NCI-H82 (cell line): Measurements from ENCODE around the gene LTBP3.
A peak's percentile ranks its signal among the peaks of the same experiment; 100 is the strongest.

Experiments used
- DNase-seq: peaks from one replicate; lab custom pipeline; 2025; lab: John Stamatoyannopoulos, UW

LTBP3 gene

DNA sequence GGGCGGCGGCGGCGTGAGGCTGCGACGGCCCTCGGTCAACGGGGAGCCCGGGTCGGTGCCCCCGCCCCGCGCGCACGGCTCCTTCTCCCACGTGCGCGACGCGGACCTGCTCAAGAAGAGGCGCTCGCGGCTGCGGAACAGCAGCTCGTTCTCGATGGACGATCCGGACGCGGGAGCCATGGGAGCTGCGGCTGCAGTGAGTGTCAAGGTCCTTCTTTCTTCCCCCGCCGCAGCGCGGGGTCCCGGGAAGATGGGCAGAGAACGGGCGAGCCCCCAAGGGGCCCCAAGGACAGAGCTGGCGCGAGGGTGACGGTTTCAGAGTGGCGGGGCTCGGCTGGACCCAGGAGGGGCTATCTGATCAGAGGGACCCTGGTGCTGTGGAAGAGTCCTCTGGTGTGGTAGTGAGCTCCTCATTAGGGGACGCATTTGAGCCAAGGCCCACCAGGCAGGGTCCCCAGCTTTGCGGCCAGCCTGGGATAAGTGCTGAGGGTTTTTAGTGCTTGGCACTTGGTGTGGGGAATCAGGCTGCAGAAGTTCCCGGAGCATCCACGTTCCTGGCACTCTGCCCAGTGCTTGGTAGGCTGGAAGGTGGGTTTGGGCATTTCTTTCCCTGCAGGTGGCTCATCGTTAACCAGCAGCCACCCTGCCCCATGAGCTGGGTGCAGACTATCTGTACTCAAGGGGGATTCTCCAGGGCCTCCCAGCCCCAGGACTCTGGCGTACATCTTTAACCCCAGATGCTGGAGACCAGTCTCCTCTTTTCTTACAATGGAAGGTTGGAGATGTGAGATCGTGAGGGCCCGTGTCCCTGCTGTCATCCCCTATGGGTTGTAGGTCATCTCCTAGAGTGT, 27.5 kb upstream of the LTBP3 start:
- no peak for DNase-seq

- DNase-seq = no peak
Observed at GRCh38 chr11:65584723-65585171, 26.6 kb upstream of the LTBP3 start.

DNA sequence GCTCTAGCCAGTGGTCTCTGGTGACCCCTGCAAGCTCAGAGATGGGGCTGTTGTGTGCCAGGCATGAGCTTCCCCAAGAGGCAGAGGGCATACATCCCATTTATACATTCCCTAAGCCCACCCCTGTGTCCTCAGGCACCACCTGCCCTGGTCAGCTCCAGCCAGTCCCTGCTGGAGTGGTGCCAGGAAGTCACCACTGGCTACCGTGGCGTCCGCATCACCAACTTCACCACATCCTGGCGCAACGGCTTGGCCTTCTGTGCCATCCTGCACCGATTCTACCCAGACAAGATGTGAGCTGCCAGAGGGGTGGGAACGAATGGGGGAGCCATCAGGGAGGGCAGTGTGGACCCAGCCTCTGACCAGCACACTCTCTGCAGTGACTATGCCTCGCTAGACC, 25.9 kb upstream of the LTBP3 start:
- no peak for DNase-seq

DNA sequence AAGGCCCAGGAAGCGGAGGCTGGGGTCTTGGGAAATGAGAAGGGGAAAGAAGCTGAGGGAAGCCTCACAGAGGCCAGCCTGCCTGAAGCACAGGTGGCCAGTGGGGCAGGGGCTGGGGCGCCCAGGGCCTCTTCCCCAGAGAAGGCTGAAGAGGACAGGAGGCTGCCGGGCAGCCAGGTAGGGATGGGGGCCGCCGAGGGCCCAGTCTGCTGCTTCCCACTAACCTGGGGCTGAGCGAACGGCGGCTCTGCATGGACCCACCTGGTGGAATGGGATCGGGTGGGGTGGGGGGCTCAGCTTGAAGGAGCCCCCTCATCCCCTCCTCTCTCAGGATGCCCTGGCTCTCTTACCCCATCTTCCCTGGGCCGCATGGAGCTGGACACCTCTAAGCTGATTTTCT, 25.4 kb upstream of the LTBP3 start:
- no peak for DNase-seq

GRCh38 chr11:65581928-65582327, 23.8 kb upstream of the LTBP3 start:
- no peak for DNase-seq

DNA sequence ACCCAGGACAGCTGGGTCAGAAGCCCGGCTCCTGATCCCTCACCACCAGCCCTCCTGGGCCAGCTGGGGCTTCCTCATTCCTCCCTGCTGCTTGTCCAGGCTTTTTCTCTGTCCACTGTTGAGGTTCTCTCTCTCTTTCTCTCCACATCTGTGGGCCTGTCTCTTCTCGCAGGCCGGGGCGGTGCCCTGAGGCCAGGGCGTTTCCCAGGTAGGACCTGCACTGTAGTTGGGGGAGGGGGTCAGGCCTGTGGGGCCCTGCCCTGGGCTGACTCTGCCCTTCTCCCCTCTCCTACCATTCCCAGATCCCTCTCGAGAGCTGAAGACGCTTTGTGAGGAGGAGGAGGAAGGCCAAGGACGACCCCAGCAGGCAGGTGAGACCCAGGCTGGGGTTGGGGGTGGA, 22.6 kb upstream of the LTBP3 start:
- no peak for DNase-seq

DNA sequence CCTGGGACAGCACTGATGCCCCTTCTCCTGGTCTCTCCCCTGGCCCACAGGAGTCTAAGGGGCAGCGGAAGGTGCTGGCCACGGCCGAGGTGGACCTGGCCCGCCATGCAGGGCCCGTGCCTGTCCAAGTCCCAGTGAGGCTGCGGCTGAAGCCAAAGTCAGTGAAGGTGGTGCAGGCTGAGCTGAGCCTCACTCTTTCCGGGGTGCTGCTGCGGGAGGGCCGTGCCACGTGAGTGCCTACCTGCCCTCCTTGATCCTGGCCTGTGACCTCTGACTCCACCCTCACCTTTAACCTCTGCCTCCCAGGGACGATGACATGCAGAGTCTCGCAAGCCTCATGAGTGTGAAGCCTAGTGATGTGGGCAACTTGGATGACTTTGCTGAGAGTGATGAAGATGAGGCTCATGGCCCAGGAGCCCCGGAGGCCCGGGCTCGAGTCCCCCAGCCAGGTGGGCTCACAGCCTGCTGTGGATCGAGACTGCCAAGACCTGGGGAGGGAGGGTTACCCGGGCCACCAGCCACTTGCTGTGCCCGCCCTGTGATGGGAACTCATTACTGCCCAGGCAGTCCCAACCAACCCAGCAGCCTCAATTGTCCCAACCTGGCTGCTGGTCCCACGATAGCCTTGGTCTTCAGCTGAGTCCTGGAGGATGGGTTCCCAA, 22.0 kb upstream of the LTBP3 start:
- DNase-seq = no peak

GRCh38 chr11:65579291-65579690, 21.1 kb upstream of the LTBP3 start:
- no peak for DNase-seq

DNA sequence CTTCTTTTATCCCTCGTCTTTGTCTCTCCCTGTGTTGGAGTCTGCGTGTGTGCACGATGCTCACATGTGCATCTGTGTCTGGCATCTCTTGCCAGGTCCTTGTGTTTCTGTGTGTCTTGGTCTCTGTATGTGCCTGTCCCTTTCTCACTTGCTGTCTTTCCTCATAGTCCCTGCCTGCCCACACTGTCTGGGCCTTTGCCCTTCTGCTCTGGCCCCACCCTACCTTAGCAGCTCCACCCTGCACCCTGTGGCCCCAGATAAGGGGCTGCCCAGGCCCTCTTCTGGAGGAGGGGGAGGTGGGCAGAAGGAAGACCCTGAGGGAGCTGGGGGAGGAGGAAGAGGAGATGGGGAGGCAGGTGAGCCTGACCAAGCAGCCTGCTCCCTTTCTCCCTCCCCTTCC, 20.5 kb upstream of the LTBP3 start:
- no peak for DNase-seq

DNA sequence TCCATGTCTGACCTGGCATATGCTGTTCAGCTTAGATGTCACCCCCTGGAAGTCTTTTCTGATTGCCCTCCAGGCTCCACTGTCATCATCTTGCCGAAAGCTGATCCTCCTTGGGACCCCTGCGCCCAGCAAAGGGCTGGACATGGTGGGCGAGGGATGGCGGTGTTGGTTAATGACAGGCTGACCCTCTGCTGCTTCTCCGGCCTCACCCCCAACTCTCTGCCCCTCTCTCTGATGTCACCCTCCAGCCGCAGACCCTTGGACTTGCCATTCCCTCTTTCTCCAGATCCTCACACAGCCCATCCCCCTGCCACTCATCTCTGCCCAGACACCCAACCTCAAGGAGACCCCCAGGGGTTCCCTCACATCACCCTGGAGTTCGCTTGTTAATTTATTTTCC, 20.0 kb upstream of the LTBP3 start:
- no peak for DNase-seq

- no peak for DNase-seq
Observed at GRCh38 chr11:65577756-65578109, 19.6 kb upstream of the LTBP3 start.

DNA sequence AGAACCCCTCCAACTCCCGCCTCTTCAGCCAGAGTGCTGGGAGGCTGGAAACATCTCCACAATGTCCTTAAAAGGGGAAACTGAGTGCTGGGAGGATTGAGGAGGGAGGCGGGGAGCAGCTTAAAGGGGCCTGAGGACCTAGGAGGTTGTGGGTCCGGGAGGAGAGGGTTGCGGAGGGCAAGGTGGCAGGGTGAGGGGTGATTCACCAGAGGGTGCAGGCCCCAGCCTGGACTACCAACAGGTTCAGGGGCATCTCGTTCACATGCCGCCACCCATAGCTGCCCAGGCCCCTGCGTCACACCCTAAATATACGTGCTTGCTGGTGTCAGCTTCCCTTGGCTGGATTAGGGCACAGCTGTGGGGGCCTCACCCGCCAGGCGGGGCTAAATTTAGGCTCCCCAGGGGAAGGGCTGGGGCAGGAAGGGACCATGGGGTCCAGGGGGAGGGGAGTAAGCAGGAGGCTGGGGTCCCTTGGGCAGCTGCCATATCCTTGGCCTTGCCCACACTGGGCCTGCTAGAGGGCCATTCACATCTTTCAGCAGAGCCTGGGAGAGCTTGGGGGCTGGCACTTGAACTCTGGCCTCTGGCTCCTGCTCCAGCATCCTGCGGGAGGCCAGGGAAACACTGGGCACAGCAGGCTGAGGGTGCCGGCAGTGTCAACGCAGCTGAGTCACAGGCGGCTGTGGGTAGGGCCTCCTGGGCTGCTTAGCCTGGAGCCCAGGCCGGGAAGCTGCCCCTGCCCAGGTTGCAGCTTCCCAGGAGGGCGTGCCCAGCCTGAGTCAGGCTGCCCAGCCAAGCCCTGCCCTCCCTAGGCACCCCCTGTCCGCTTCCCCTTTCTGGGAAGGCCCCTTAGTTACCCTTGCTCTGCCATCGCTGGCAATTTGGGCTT, 19.0 kb upstream of the LTBP3 start:
- no peak for DNase-seq

GRCh38 chr11:65576232-65576866, 18.2 kb upstream of the LTBP3 start:
- no peak for DNase-seq

DNA sequence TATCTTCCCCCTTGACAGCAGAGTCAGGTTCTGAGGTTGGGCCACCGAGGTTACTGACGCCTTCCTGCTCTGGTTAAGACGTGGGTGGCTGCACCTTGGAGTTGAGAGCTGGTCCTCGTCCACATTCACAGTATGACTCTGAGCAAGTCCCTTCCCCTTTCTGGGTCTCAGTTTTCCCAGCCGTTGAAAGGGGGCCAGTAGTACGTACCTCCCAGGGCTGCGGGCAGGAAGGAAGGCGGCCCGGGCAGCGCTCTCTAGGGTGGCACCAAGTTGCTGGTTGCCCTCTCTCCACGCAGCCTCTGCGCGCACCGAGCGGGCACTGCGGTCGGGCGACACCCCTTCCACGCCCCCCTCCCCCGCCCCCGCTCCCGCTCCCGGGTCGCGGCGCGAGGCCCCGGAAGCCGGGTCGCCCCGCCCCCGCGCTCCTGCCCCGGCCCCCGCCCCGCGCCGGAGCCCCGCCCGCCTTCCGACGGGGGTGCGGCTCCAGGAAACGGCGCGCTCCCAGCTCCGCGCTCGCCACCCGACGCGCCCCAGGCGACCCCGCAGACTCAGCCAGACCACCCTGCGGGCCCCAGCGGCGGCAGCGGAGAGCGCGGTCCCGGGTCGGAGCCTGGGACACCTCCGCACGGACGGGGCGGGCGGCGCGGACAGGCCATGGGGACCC, 17.5 kb upstream of the LTBP3 start, which contains the start of gene EHBP1L1:
EHBP1L1 (plus strand) TSS at position 486 of the 664 bp plus-strand sequence. CDS start 250 bp downstream, outside the sequence.
- DNase-seq = peak; percentile 58

DNA sequence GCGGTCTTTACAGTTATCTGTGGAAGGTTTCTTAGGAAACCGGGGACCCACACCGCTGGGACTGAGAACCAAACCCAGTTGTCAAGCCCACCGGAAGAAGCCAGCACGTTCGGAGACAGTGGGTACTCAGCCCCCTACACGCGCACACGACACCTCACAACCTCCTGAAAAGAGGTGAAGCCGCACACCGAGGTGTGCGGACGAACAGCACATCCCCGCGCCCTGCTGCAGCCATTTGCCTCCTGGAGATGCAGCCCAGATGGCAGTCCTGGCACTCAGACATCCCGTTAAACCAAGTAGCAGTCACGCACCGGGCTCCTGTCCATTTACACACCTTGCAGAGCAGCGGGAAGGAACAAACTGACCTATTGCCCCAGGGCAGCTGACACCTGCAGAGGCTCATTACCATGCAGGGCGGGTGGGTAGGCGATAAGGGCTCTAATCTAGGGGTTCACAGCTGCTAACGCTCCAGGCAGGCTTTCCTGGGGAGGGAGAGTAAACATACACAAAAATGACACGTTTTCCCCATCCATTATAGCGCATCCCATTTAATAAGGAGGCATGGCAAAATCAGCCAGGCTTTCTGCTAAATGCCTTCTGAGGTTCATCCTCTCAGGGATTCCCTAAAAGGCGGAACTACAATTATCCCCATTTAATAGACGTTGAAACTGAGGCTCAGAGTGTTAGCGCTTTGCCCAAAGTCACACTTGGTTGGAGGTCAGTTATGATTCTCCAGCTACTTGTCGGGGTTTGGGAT, 16.8 kb upstream of the LTBP3 start:
- DNase-seq = no peak

DNA sequence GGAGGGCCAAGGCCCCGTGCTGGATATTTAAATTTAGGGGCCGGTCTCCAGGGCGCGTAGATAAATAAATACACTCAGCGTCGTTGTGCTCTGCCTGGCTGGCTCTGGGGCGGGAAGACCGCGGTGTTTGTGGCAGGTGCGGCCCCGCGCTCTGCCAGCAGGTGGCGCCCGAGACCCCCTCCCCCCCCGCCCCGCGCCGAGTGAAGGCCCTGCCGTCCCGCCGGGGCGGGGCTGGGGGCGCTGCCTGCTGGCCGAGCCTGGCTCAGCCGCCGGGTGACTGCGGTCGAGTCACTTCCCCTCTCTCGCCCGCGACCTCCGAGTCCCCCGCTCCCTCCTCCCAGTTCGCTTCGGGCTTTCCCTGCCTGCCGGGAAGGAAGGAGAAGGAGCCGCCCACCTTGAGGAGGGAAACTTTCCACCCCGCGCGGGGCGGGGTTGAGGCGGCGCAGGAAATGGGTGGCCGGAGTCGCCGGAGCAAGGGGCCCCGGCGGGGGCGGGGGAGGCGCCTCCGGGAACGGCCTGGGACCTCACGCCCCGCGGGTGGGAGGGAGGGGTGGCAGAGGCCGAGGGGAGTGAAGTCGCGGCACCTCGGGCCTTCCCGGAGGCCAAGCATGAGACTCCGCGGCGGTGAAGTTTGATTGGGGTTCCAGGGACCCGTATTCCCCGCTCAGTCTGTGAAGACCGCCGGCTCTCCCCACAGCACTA, 16.1 kb upstream of the LTBP3 start:
- DNase-seq = peak; percentile 80

DNA sequence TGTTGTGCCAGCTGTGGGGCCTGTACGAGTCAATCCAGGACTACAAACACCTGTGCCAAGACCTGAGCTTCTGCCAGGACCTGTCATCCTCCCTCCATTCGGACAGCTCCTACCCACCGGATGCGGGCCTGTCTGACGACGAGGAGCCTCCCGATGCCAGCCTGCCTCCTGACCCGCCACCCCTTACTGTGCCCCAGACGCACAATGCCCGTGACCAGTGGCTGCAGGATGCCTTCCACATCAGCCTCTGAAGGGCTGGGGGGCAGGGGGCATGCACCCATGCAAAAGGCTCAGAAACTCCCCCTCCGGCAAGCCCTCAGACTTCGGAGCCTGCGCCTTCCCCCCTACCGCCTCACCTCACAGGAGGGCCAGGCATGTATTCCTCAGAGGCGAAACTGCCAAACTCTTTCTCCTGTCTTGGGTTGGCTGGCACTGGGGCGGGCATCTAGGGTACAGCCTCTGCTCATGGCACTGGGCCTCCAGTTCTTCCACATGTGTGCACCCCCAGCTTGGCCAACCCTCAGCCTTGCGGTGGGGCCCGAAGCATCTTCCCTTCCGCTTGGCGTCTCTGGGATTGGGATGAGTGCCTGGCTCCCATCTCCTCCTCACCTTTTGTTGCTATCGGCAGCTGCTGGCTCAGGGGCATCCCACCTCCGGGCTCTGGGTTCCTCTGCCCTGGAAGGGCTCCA, 15.4 kb upstream of the LTBP3 start:
- DNase-seq = no peak

GRCh38 chr11:65572356-65573051, 14.3 kb upstream of the LTBP3 start, which contains the start of gene FAM89B:
FAM89B (plus strand) TSS chr11:65572538; CDS start chr11:65572670, 132 bp downstream.
- peak; percentile 86 for DNase-seq

DNA sequence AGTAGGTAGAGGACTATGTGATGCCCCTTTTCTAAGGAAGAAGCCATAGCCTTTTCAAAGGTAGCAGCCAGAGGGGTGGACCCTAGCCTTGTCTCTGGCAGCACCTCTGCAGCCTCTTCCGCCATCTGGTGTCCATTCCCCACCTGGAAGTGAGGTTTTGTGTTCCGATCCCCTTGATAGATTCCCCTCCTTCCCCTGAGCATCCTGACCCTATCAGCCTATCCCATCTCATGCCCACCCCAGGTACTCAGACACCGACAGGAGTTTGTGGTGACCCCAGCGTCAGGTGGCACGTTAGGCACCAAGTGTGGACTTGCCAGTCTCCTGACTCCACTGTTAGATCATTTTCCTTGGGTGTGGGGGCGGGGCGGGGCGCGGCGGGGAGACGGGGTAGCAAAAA, 13.8 kb upstream of the LTBP3 start:
- DNase-seq = peak; percentile 73
